ENCODE measurements around the gene RBKS.
"Not testable (repeated sequence)": the region's sequence is repeated elsewhere in the genome, so short reads cannot be mapped to it uniquely, and the experiment has no call there.

RBKS gene

GRCh38 chr2:27756091-27756490, 134.1 kb downstream of the RBKS start:
- DNase-seq = no peak

- DNase-seq = no peak
Observed at GRCh38 chr2:27754831-27755230, 135.4 kb downstream of the RBKS start.

GRCh38 chr2:27754138-27754588, 136.0 kb downstream of the RBKS start:
- peak; percentile 4 for DNase-seq

GRCh38 chr2:27752551-27753237, 137.5 kb downstream of the RBKS start:
- DNase-seq = peak; percentile 12

- DNase-seq = no peak
Observed at GRCh38 chr2:27751377-27751776, 138.8 kb downstream of the RBKS start.

- DNase-seq = not testable (repeated sequence)
Observed at GRCh38 chr2:27748803-27749554, 141.2 kb downstream of the RBKS start.

GRCh38 chr2:27747827-27748352, 142.3 kb downstream of the RBKS start:
- no peak for DNase-seq

GRCh38 chr2:27746325-27746724, 143.9 kb downstream of the RBKS start:
- no peak for DNase-seq

GRCh38 chr2:27745494-27745893, 144.7 kb downstream of the RBKS start:
- not testable (repeated sequence) for DNase-seq

- DNase-seq = no peak
Observed at GRCh38 chr2:27742571-27742970, 147.6 kb downstream of the RBKS start.

GRCh38 chr2:27741673-27742072, 148.5 kb downstream of the RBKS start:
- no peak for DNase-seq

- no peak for DNase-seq
Observed at GRCh38 chr2:27739058-27739373, 151.2 kb downstream of the RBKS start.

GRCh38 chr2:27738349-27739057, 151.7 kb downstream of the RBKS start:
- no peak for DNase-seq

GRCh38 chr2:27737676-27738348, 152.4 kb downstream of the RBKS start:
- DNase-seq = no peak

GRCh38 chr2:27736890-27737204, 153.3 kb downstream of the RBKS start:
- no peak for DNase-seq

- DNase-seq = no peak
Observed at GRCh38 chr2:27736031-27736889, 153.9 kb downstream of the RBKS start.

- DNase-seq = no peak
Observed at GRCh38 chr2:27735263-27735904, 154.8 kb downstream of the RBKS start.

GRCh38 chr2:27734305-27734704, 155.9 kb downstream of the RBKS start:
- DNase-seq = no peak
